ENCODE results near the gene MYBPH.

The MYBPH gene

GRCh38 chr1:203146042-203146369, 29.6 kb downstream of the MYBPH start:
- no peak for DNase-seq (ENCODE audit: low read depth)
- no peak overlapping the region for H3K4me3 ChIP-seq (ENCODE audit: low read length)
- TF ChIP-seq, protein P1, sequence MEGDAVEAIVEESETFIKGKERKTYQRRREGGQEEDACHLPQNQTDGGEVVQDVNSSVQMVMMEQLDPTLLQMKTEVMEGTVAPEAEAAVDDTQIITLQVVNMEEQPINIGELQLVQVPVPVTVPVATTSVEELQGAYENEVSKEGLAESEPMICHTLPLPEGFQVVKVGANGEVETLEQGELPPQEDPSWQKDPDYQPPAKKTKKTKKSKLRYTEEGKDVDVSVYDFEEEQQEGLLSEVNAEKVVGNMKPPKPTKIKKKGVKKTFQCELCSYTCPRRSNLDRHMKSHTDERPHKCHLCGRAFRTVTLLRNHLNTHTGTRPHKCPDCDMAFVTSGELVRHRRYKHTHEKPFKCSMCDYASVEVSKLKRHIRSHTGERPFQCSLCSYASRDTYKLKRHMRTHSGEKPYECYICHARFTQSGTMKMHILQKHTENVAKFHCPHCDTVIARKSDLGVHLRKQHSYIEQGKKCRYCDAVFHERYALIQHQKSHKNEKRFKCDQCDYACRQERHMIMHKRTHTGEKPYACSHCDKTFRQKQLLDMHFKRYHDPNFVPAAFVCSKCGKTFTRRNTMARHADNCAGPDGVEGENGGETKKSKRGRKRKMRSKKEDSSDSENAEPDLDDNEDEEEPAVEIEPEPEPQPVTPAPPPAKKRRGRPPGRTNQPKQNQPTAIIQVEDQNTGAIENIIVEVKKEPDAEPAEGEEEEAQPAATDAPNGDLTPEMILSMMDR (IDR thresholded peaks at IDR 0.05; ENCODE audit: insufficient read depth, low read depth, low read length, missing control alignments), result no peak

DNA sequence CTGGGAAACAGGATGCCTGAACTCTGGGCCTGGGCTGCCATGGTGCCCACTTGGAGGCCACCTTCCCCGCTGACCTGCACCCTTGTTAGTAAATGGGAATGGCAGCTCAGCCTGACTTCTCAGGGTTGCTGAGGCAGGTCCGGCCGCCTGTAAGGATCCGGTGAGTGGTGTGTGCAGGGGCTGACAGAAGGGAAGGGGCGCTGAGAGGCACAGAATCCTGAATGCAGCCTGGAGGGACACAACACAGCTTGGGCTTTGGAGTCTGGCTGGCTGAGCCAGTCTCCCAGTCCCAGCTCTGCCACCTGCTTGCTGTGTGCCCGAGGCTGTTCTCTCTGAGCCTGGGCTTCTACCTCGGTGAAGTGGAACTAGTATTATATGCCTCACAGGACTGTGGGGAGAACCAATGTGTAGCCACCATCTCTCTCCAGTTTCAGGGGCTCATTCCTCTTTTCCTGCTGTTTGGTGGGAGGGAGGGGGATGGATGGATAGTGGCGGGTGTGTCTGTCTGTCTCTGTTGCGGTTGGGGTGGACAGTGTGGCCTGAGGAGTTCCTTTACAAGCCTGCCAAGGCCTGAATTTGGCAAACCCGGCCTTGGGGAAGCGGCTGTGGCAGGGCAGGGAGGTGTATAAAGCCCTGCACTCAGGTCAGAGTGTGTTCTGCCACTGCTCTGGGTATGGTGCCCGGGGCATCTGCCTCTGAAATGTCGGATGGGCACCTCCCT, 30.1 kb downstream of the MYBPH start:
- no peak for DNase-seq (ENCODE audit: low read depth)
- TF ChIP-seq, protein P1 (IDR thresholded peaks at IDR 0.05; ENCODE audit: insufficient read depth, low read depth, low read length, missing control alignments), result no peak
- H3K4me3 ChIP-seq (ENCODE audit: low read length), result no peak overlapping the region

GRCh38 chr1:203144661-203145060, 31.0 kb downstream of the MYBPH start:
- TF ChIP-seq, protein P1 (IDR thresholded peaks at IDR 0.05; ENCODE audit: insufficient read depth, low read depth, low read length, missing control alignments), result no peak
- DNase-seq (ENCODE audit: low read depth), result no peak
- H3K4me3 ChIP-seq (ENCODE audit: low read length), result no peak overlapping the region

GRCh38 chr1:203143641-203144040, 32.0 kb downstream of the MYBPH start:
- DNase-seq (ENCODE audit: low read depth), result no peak
- TF ChIP-seq, protein P1 (IDR thresholded peaks at IDR 0.05; ENCODE audit: insufficient read depth, low read depth, low read length, missing control alignments), result no peak

DNA sequence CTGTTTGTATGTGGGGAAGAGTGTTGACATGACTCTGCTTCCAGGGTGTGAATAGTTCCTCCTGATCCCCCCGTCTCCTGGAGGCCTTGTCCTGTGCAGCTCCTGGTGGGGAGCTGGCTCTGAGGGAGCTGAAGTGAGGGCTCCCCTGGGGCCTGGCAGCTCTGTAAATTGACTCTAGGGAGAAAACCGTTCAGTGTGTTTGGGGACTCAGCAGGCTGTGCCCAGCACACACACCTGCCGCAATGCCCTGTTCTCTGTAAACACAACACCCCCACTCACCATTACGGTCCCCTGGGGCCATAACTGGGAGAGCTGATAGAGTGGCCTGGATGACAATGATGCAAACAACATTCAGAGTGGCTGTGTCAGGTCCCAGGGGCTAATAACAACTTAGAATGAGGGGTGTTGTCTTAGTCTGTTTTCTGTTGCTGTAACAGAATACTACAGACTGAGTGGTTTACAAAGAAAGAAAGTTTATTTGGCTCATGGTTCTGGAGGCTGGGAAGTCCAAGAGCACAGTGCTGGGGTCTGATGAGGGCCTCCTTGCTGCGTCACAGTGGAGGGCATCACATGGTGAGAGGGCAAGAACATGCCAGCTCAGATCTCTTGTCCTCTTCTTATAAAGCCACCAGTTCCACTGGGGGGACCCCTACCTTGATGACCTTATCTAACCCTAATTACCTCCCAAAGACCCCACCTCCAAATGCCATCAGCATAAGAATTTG, 32.8 kb downstream of the MYBPH start:
- TF ChIP-seq, protein P1 (IDR thresholded peaks at IDR 0.05; ENCODE audit: insufficient read depth, low read depth, low read length, missing control alignments), result no peak
- DNase-seq (ENCODE audit: low read depth), result no peak
- no peak overlapping the region for H3K4me3 ChIP-seq (ENCODE audit: low read length)

More at GRCh38 chr1:203143641-203144040, 32.0 kb downstream of the MYBPH start:
- no peak overlapping the region for H3K4me3 ChIP-seq (ENCODE audit: low read length)

DNA sequence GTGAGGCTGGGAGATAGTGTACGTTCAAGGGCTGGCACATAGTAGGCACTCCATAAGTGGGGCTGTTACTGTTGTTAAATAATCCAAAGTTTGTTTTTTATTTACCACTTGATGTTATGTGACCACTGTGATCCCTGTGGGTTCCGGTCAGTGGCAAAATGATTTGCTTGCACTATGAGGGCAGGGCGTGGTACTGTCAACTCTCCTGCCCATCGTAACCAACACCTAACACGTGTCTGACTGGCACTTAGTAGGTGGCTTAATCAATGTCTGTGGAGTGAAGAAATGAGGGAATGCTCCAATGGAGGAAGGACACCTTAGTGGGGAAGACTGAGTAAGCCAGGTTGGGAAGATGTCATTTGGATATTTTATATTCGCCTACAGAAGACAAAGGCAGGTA, 33.5 kb downstream of the MYBPH start:
- no peak for DNase-seq (ENCODE audit: low read depth)
- TF ChIP-seq, protein P1 (IDR thresholded peaks at IDR 0.05; ENCODE audit: insufficient read depth, low read depth, low read length, missing control alignments), result no peak
- H3K4me3 ChIP-seq (ENCODE audit: low read length), result no peak overlapping the region

All from epithelial cell of esophagus (primary cell).